Gastrocnemius medialis (tissue), 4 donors: ENCODE data around the gene RABL6.

ENCODE experiments used
- CTCF ChIP-seq, 5 experiments: fragments of 450-650 bp in 3 of 5; fragments of 200-600 bp in 2 of 5; sonication (generic) in 2 of 5; IDR thresholded peaks in 4 of 5; conservative IDR thresholded peaks in 1 of 5; 1 replicate in 4 of 5; 2 replicates in 1 of 5; pipeline ENCODE4 v1.5.1; 2016 to 2019; ENCODE audit warnings: antibody characterized with exemption in 5 of 5, mild to moderate bottlenecking in 3 of 5, moderate library complexity in 3 of 5
- POLR2A ChIP-seq, 2 donors: fragments of 450-650 bp; IDR thresholded peaks; one replicate each; pipeline ENCODE4 v1.6.1; 2017; ENCODE audit warnings: antibody characterized with exemption in 2 of 2, mild to moderate bottlenecking in 2 of 2, moderate library complexity in 2 of 2

GRCh38 chr9:136762221-136762691 lies 45.5 kb upstream of the RABL6 start:
- TF ChIP-seq CTCF (IDR thresholded peaks at IDR 0.05 in 4 of 5, conservative IDR thresholded peaks at IDR 0.05 in 1 of 5) (no peak), POLR2A (IDR thresholded peaks at IDR 0.05) (no peak)
